Measurements from ENCODE around the gene MTA1.

MTA1 gene

GRCh38 chr14:105378873-105379685 lies 40.5 kb upstream of the MTA1 start:
- Histone ChIP-seq H3F3A (ENCODE audit: insufficient read depth, low read length) (no peaks in the 10 kb centered on the region), H3K4me1 (ENCODE audit: insufficient read depth, low read length, severe bottlenecking) (peaks cover 7% of the 10 kb centered on the region), H3K4me2 (ENCODE audit: low read length) (no peak overlapping the region), H3K4me3 (ENCODE audit: low read depth, low read length, poor library complexity, severe bottlenecking) (no peak overlapping the region), H3K9me3 (ENCODE audit: low read length) (no peaks in the 10 kb centered on the region), H3K36me3 (ENCODE audit: insufficient read depth, low read length) (no peaks in the 10 kb centered on the region), H4K20me1 (ENCODE audit: insufficient read depth, low read length) (no peaks in the 10 kb centered on the region), H3K27ac (ENCODE audit: low read depth, low read length, poor library complexity, severe bottlenecking) (no peak overlapping the region), H3K27me3 (ENCODE audit: insufficient read depth, low read length) (peaks cover 6% of the 10 kb centered on the region; the same call in 1 of the 2 replicates), H3K9me2 (ENCODE audit: low read depth, low read length) (no peaks in the 10 kb centered on the region), H3K9ac (ENCODE audit: low read length) (no peak overlapping the region), H2AFZ (ENCODE audit: low read length) (no peak overlapping the region), H3K79me2 (ENCODE audit: insufficient read depth, low read length) (no peaks in the 10 kb centered on the region)
- TF ChIP-seq, protein P1, sequence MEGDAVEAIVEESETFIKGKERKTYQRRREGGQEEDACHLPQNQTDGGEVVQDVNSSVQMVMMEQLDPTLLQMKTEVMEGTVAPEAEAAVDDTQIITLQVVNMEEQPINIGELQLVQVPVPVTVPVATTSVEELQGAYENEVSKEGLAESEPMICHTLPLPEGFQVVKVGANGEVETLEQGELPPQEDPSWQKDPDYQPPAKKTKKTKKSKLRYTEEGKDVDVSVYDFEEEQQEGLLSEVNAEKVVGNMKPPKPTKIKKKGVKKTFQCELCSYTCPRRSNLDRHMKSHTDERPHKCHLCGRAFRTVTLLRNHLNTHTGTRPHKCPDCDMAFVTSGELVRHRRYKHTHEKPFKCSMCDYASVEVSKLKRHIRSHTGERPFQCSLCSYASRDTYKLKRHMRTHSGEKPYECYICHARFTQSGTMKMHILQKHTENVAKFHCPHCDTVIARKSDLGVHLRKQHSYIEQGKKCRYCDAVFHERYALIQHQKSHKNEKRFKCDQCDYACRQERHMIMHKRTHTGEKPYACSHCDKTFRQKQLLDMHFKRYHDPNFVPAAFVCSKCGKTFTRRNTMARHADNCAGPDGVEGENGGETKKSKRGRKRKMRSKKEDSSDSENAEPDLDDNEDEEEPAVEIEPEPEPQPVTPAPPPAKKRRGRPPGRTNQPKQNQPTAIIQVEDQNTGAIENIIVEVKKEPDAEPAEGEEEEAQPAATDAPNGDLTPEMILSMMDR (IDR thresholded peaks at IDR 0.05; ENCODE audit: low read length), result no peak
- no peak for TF ChIP-seq EZH2 (IDR thresholded peaks at IDR 0.05; ENCODE audit: borderline replicate concordance, low read length)

DNA sequence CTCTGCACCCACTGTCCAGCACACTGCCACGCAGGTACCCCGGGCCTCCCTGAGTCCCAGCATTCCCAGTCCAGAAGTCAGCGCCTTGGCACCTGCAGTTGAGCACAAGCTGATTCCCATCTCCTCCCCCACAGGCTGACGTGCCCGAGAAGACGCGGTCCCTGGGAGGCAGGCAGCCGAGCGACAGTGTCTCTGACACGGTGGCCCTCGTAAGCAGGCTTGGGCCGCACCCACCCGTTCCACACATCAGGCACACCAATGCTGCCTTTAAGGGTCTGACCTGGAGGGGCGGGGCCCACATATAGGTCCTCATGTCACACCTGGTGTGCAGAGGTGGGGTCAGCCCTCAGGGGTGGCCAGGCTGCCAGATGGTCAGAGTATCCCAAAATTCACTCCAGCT lies 39.7 kb upstream of the MTA1 start:
- H3K9me2 ChIP-seq (ENCODE audit: low read depth, low read length), result no peaks in the 10 kb centered on the region
- no peak overlapping the region for H3K4me3 ChIP-seq (ENCODE audit: low read depth, low read length, poor library complexity, severe bottlenecking)
- peaks cover 6% of the 10 kb centered on the region; the same call in 1 of the 2 replicates for H3K27me3 ChIP-seq (ENCODE audit: insufficient read depth, low read length)
- no peaks in the 10 kb centered on the region for H4K20me1 ChIP-seq (ENCODE audit: insufficient read depth, low read length)
- H3K36me3 ChIP-seq (ENCODE audit: insufficient read depth, low read length), result no peaks in the 10 kb centered on the region
- TF ChIP-seq, protein P1 (IDR thresholded peaks at IDR 0.05; ENCODE audit: low read length), result no peak
- TF ChIP-seq EZH2 (IDR thresholded peaks at IDR 0.05; ENCODE audit: borderline replicate concordance, low read length), result no peak
- no peaks in the 10 kb centered on the region for H3F3A ChIP-seq (ENCODE audit: insufficient read depth, low read length)
- no peaks in the 10 kb centered on the region for H3K79me2 ChIP-seq (ENCODE audit: insufficient read depth, low read length)
- H3K27ac ChIP-seq (ENCODE audit: low read depth, low read length, poor library complexity, severe bottlenecking), result no peak overlapping the region
- no peak overlapping the region for H2AFZ ChIP-seq (ENCODE audit: low read length)
- peaks cover 7% of the 10 kb centered on the region for H3K4me1 ChIP-seq (ENCODE audit: insufficient read depth, low read length, severe bottlenecking)
- no peak overlapping the region for H3K9ac ChIP-seq (ENCODE audit: low read length)
- no peak overlapping the region for H3K4me2 ChIP-seq (ENCODE audit: low read length)
- H3K9me3 ChIP-seq (ENCODE audit: low read length), result no peaks in the 10 kb centered on the region

DNA sequence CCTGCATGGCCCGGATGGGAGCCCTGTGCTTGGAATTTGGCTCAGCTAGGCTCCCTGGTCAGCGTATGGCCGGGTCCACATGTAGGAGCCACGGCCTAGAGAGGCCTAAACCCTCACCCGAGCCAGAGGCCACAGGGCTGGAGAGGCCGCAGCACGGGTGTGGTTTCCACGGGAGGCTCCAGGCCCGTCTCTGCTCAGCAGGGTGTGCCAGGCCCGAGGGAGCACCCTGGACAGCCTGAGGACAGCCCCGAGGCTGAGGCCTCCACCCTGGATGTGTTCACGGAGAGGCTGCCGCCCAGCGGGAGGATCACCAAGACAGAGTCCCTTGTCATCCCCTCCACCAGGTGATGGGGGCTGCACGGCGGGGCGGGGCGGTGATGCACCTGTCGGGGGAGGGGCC lies 38.9 kb upstream of the MTA1 start:
- Histone ChIP-seq H3K27ac (ENCODE audit: low read depth, low read length, poor library complexity, severe bottlenecking) (no peak overlapping the region), H2AFZ (ENCODE audit: low read length) (no peak overlapping the region), H3K36me3 (ENCODE audit: insufficient read depth, low read length) (no peaks in the 10 kb centered on the region), H3K9me2 (ENCODE audit: low read depth, low read length) (no peaks in the 10 kb centered on the region), H3K79me2 (ENCODE audit: insufficient read depth, low read length) (no peaks in the 10 kb centered on the region), H3K4me3 (ENCODE audit: low read depth, low read length, poor library complexity, severe bottlenecking) (no peak overlapping the region), H3K27me3 (ENCODE audit: insufficient read depth, low read length) (peaks cover 3% of the 10 kb centered on the region; the same call in 1 of the 2 replicates), H3K4me1 (ENCODE audit: insufficient read depth, low read length, severe bottlenecking) (peaks cover 7% of the 10 kb centered on the region), H3F3A (ENCODE audit: insufficient read depth, low read length) (no peaks in the 10 kb centered on the region), H3K4me2 (ENCODE audit: low read length) (no peak overlapping the region), H4K20me1 (ENCODE audit: insufficient read depth, low read length) (no peaks in the 10 kb centered on the region), H3K9ac (ENCODE audit: low read length) (no peak overlapping the region), H3K9me3 (ENCODE audit: low read length) (no peaks in the 10 kb centered on the region)
- TF ChIP-seq EZH2 (IDR thresholded peaks at IDR 0.05; ENCODE audit: borderline replicate concordance, low read length), result no peak
- TF ChIP-seq, protein P1 (IDR thresholded peaks at IDR 0.05; ENCODE audit: low read length), result no peak
